Measurements from ENCODE around the gene TRAPPC12. TPM values are rescaled to one million over a fixed set of nuclear protein-coding genes. Genes with fewer than 3 reads are reported as not detected.
A peak's percentile ranks its signal among the peaks of the same experiment; 100 is the strongest.

TRAPPC12 gene
- polyA plus RNA-seq, 1 donor = 83.0 TPM

DNA sequence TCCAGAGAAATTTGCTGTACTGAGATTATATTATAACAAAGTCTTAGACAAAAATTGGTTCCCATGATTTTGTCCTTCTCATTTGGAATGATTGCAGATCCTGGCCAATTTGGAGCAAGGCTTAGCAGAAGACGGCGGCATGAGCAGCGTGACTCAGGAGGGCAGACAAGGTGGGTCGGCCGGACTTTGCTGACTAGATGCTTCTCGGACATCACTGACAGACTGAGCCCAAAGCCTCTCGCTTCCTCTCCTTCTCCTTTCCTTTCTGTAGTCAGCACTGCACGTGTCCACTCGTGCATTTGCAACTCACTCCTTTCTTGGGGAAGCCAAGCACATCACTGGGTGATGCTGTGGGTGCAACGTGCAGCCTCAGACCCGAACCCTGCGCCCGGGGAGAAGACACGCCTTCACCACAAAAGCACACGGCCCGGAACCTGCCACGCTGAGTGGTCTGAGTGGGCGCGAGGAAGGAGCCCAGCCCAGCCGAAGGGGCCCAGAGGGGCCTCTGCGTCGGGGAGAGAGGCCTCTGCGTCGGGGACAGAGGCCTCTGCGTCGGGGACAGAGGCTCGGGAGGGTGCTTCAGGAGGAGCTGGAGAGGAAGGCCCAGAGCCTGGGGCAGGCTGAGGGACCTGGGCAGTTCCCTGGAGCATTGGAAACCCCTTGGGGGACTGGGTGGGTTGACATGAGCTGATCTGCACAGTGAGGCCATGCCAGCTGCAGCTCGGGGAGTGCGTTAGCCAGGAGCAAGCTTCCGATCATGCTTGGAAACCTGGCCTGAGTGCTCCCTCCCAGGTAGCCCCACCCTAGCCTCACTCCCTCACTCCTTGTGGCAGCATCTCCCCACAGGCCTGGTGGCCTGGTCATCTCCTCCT, 78.3 kb downstream of the TRAPPC12 start:
- no peak for DNase-seq

DNA sequence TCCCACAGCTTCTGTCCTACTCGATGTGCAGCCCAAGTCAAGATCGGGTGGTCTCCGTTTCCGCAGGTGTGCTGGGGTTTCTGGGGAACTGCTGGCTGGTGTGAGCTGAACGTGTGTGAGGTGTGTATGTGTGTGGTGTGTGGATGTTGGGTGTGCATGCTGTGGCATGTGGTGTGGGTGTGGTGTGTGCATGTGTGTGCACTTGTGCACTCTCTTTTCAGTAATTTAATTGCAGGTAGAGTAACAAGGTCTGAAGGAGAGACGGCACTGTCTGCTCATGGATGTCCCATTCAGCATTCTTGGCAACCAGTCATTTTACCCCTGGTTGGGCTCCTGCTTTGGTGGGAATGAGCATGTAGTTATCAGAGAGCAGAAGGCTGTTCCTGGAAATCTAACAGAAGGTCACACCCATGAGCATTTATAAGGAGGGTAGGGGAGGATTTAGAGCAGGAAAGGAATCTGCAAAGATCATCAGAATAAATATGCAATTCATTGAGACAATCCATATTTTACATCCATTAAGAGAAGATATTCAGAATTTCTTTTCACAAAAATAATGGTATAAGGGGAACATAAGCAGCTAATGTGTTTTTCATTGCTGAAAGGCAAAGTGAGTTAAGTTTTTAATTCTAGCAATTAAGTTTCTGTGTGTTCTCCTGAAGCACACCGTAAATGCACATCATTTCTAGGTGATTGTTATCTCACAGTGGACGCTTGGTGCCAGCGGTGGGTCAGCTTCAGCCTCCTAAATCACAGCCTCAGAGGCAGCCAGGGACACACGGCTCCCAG, 79.1 kb downstream of the TRAPPC12 start:
- DNase-seq = no peak

DNA sequence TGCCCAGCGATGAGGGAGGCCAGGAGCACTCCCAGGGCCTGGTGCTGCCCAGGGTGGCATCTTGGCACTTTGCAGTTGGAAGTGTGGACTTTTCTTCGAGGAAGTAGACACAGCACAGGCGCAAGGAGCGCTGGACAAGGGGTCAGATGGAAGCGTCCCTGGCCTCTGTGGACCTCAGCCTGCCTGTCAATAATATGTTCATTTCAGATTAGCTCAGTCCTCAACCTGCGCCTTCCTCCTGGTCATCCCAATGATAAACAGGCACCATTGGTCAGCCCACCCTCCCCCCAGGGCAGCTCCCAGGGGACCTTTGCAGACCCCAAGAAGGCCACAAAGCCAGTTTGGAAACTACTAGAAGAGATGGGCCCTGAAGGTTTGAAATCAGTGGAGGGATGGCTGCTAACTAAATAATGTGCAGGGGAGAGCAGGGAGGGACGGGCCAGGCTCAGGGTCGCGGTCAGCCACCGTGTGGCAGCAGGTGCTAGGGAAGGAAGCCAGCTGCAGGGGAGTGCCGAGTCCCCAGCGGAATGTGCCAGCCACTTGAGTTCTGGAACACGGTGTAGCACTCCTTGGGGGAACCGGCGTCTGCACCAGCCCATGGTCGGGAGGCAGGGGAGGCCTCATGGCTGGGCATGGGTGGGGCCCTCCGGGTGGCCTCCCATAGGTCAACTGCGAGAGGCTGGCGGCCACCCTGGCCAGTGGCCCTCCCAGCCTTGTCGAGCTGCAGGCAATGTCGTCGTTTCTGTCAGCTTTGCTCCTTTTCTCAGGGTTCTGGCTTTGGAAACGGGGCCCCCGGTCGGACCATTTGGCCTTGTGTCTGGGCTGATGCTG, 79.9 kb downstream of the TRAPPC12 start:
- DNase-seq = no peak

DNA sequence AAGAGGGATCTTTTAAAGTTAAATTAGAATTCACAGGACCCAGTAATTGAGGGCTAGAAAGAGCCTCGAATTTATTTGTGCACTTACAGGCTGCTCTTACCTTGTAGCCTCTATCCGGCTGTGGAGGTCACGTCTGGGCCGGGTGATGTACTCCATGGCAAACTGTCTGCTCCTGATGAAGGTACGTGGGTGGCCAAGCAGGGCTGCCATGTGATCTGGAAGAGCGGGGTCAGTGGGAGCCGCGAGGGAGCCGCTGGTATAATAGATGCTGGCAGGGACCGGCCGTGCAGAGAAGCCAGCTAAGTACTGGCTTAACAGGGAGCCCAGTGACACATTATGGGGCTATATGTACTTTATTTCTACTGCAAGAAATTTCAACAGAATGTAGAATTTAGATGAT, 80.7 kb downstream of the TRAPPC12 start:
- DNase-seq = no peak

DNA sequence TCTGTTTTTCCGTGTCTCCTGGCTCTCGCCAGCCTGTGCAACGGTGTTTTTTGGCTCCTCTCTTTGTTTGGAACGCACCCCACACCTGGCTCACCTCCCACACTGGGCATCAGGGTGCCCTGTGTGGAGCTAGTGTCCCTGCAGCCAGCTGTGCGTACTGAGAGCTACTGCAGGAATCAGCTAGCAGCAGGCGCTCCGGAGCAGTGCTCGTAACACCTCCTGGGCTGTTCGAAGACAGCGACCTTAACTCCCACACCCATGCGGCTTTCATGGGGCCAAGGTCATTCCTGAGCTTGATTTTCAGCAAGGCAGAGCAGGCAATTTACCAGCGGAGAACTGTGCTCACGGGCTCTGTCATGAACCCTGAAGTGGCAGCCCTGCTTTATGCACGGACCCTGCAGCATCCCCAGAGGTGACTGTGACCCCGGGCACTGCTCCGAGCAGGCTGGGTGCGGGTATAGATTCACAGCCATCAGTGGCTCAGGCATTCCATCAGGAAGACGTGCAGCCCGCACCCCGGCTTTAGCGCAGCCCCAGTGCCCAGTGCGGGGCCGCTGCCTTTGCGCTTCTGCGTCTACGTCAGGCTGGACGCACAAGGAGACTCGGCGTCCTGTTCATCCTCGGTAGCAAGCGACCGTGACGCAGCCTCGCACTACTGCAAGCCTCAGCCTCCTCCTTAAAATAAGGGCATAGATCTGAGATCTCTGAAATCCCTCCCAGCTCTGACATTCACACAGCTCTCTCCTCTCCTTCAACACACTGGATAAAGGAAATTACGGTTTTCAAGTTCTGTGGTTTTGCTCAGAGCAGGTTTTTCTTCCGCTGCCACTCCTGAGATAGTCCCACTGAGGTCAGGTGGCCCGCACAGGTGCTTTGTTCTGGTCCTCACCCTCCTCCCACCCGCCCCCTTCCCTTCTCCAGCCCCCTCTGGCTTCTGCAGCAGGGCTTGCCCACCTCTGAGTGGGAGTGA, 81.6 kb downstream of the TRAPPC12 start:
- DNase-seq = no peak

DNA sequence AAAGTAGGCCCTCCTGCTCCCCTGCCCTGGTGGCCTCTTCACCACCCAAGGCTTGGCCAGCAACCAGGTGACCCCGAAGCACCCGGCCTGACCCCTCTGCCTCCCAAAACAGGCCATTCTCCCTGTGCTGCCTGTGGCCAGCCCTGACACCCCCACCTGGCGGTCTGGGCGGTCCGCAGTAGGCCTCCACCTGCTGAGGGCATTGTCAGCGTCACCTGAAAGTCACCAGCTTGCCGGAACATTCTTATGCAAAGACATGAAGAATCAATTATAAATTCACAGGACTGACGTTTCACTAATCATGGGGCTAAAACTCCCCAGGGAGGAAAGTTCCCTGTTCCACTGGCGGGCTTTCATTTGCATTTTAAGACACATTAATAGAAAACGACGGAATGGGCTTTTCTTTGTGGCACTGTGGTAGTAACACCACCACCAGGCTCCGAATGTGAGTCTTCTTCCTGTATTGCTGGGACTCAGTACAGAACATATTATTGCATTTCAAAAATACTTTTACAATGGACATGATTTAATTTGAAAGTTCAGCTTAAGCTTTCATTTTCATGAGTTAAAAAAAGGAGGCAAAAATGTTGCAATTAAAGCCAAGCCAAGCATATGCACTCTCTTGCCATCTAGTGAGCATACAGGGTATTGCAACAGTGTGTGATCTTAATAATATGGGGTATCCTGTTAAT, 82.5 kb downstream of the TRAPPC12 start:
- DNase-seq = peak; percentile 59

DNA sequence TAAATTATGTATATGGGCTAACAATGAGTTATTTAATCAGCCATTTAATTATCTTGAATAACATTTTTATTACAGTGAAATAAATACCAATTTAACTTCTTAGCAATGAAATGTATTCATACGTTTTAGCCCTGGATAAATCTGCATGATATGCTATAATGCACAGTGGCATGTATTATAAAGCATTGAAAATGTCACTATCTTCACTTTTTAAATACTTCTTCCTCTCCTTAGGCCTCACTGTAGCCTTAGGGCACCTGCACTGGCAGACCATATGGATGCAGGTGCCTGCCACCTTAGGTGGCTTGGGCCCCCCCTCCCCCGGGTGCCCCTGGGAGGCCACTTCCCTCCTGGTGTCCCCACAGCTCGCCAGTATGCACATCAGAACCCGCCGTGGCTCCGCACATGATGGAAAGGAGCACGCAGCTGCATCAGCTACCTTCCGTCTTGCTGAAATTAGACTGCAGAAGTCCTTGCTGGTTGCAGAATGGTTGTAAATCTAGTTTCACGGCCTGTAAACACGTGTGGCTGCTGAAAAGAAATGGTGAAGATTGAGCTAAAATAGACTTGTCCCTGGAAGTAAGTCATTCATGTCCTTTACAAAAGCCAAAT, 83.1 kb downstream of the TRAPPC12 start:
- DNase-seq = no peak

DNA sequence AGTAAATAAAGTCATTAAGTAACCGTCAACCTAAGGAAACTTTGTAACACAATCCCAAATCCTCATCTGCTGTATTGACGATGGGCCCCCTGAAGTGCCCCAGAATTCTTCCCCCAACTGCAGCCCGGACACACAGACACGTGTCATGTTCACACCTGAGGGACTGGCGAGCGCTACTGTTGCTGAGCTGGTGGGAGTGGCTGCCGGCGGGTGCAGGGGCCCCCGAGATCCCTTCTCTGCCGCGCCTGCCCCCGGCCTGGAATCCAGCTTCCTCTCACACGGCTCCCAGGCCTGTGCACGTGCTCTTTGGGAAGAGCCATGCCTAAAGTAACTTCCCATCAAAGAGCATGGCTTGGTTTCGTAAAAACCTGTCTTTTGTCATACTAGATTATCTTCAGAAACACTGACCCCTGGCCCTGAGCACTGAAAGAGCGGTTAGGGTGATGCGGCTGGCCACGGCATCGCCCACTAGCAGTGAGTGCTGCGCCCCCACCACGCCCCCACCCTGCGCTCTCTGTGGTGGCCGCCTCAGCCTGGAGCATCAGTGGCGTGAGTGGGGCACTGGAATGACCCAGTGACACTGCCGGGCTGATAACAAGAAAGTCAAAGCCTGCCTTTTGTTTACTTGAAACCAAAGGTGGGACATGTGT, 83.8 kb downstream of the TRAPPC12 start:
- DNase-seq = no peak

DNA sequence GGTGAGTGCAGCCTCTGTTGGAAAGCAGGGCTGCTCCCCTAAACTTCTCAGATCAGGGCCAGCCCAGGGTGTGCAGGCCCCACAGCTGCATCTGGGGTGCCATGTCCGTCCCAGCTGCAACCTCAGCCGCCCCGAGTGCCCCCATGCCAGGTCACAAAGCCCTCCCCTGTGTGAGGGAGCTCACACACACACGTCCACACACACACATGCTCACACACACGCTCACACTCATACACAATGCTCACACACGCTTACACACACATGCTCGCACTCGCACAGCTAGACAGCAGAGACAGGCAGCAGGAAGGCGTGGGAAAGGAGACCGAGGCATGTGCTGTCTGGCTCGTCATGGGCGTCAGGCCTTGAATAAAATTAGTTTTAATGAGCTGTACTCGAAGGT, 84.5 kb downstream of the TRAPPC12 start:
- DNase-seq = no peak

DNA sequence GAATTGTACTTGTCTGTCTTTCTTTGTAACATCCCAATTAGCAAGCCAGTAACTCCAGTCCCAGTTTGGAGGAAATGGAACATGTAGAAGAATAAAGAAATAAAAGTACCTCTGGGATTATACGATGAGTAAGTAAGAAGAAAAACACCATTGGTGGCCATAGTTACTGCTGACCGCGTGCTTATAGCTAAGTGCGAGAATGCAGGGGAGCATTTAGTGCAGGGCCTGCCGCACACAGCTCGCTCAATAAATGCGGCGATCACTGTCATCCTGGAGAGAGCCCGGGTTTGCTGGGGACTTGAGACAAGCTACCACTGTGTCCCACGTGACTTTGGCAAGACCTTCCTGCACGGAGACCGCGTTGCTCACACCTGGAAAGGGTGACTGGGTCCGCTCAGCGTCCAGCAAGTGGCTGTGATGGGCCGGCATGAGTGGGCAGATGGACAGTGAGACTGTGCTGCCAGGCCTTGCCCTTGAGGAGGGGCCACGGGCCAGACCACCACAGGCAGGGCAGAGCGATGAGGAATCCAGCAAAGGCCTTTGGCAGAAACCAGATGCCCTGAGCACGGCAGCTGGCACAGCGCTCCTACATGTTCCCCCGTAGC, 85.0 kb downstream of the TRAPPC12 start:
- no peak for DNase-seq

DNA sequence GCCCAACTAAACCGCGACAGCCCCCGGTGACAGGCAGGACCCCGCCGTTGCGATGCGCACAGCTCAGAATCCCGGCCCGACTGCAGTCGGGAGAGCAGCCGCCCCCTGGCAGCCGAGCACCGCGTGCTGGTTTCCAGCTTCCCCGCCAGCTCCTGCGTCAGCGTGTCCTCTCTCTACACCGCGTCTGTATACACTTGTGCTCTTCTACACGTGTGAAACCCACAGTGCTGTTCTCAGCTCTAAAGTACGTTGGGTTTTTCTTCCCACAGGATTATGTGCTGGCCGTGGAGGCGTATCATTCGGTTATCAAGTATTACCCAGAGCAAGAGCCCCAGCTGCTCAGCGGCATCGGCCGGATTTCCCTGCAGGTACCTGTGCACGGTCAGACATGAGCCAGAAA, 85.8 kb downstream of the TRAPPC12 start:
- no peak for DNase-seq

DNA sequence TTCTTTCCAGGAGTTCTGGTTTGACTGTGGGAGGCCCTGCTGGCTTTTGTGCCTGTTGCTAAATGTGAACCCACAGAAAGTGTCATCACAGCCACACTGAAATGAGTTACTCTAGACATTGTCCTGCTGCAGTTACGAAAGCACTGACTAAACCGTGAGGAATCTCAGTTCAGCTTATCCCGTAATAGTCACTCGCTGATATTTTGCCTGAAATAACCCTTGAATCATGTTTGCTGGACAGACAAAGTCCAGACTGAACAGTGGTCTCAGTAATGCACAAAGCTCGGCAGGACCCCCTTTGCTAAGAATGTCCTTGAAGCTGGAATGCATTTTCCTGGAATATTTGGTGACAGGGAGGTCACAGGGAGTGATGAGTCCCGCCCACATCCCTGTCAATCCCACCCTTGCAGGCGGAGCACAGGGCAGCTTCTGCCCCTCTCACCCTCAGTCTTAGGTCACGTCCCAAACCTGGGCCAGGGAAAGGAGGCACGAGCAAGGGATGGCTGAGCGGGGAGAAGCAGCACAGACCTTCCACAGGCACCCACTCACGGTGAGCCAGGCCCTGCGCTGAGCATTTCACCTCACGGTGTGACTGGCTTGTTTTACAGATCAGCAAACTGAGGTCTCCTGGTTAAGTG, 86.5 kb downstream of the TRAPPC12 start:
- DNase-seq = no peak

DNA sequence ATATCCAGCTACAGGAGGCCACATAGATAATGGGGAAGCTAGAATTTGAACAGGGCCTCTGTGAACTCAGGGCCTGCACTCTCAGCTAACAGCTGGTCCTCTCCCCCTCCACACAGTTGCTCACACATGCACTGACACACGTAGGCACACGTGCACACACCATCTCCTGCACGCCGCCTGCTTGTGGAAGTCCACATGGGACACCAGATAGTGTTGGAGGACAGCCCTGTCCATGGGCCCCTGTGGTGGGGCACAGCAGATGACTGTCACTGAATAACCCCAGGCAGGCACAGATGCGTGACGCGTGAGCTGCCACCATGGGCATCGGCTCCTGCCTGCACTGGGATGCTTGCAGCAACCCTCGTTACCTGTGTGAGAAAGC, 87.0 kb downstream of the TRAPPC12 start:
- no peak for DNase-seq

DNA sequence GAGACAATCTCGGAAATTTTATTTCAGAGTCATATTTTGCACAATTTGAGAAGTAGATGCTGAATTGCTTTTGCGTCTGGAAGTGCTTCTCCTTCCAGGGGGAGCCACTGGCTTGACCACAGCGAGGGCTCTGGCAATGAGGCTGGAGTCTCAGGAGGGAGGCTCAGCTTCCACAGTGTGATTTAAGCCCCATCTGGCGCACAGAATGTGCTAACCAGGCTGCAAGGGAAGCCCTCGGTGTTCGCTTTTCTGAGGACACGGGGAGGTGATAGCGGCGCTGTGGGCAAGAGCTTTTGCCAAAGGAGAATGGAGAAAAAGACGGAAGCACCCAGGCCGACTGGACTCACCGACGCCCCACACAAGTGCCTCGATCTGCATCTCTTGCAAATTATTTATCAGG, 87.5 kb downstream of the TRAPPC12 start:
- no peak for DNase-seq

DNA sequence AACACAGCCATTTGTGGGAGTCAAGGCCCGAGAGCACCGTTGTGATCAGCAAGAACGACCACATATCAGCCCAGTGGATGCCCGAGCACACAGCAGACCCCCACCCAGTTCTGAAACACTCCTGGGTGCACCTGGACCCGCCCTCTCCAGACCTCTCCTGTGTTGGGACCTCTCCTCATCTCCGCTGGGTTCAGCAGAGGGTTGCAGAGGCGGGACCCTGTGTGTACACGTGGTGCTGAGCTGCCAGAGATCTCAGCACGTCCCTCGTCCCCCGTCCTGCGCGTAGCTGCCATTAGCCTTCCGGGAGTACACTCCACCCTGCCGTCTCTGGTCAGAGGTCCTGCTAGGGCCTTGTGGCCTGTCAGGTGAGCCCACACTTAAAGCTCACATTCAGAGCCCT, 88.2 kb downstream of the TRAPPC12 start:
- no peak for DNase-seq

DNA sequence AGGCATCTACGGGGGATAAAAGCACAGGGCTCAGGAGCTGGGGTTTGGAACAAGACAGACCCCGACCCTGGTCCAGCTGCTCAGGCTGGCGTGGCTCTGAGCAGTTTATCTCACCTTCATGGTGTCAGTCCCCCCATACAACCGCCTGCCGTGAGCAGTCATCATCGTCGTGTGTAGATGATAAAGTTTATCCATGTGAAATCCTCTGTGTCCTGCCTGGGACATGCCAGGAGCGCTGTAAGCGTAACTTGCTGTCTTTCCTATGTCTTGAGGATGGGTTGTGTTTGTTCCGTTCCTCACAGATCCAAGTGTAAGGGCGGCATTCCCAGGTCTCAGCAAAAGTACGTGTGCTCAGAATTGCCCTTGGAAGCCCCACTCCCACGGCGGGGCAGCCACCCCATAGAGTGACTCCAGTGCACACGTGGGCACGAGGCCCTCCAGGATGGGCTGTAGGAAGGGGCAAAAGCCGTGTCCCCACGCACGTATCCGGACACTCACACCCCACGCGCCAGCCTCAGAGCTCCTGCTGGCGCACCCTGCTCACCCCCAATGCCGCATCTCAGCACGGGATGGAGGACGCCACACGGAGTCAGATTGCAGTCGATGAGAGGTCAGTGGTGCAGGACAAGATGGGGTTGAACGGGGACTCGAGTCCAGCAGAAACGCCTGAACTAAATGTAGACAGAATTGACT, 88.9 kb downstream of the TRAPPC12 start:
- no peak for DNase-seq

DNA sequence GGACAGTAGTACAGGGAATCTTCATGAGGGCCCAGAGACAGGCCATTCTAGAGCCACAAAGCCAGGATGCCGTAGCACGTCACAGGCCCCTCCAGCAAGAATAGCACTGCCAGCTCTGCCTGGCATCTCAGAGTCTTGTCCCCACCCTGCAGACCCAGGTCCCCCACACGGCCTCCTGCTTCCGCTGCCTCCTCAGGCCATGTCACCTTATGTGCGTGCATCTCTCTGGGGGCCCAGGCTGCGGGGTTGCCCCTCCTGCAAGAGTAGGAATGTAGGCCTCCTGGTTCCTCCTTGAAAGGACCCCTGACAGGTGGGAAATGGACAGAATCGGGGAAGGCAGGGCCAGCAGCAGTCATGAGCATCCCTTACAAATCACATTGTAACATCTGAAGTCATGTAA, 90.0 kb downstream of the TRAPPC12 start:
- DNase-seq = no peak

DNA sequence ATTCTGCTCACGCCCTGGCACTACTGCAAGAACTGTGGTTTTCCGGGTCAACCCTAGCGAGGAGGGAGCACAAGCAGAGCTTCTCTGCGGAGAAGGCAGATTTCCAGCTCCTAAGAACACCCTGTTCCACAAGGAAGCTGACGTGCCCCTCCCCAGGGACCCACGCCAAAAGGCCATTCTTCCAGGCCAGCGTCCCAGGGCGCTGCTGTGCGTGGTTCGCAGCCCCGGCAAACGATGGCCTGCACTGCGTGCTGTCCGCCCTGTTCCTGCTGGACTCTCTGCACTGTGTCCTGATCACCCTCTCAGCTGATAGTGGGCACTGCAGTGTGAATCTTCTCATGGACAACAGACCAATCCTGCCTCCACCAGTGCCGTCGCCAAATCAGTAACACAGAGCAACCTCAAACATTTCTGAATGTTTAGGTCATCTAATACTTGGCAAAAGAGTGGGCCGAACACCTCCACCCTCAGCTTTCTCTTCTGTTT, 90.7 kb downstream of the TRAPPC12 start:
- DNase-seq = no peak
